Naive B cell (primary cell): ENCODE results near the gene PINLYP. TPM values are rescaled to one million over a fixed set of nuclear protein-coding genes. Genes with fewer than 3 reads are reported as not detected.
"Not testable (repeated sequence)": the region's sequence is repeated elsewhere in the genome, so short reads cannot be mapped to it uniquely, and the experiment has no call there.

ENCODE experiments used
- ATAC-seq, 2 donors: fragments of 150-1000 bp; cut with Tn5 transposase; 2 replicates each; pipeline ENCODE4 v1.10.0; 2021; ENCODE audit warnings: low read depth in 2 of 2, mild to moderate bottlenecking in 2 of 2, moderate library complexity in 2 of 2
- DNase-seq: peaks from one replicate; pipeline ENCODE4 v3.0.0; 2022
- H3K27ac Mint-ChIP-seq, 6 donors: one replicate each; pipeline ENCODE4 v1.8.0; 2020 to 2022; ENCODE audit warnings: mild to moderate bottlenecking in 6 of 6, mixed read lengths in 6 of 6, moderate library complexity in 5 of 6, inconsistent platforms in 2 of 6
- H3K27me3 Mint-ChIP-seq, 3 donors: one replicate each; pipeline ENCODE4 v1.8.0; 2021 to 2022; ENCODE audit warnings: mixed read lengths in 3 of 3, mild to moderate bottlenecking in 1 of 3
- H3K36me3 Mint-ChIP-seq, 2 donors: one replicate each; pipeline ENCODE4 v1.8.0; 2020 to 2022; ENCODE audit warnings: mixed read lengths in 2 of 2, inconsistent platforms in 1 of 2, mild to moderate bottlenecking in 1 of 2
- H3K4me1 Mint-ChIP-seq, 3 donors: one replicate each; pipeline ENCODE4 v1.8.0; 2020 to 2022; ENCODE audit warnings: mixed read lengths in 3 of 3, inconsistent platforms in 1 of 3, mild to moderate bottlenecking in 1 of 3, moderate library complexity in 1 of 3
- H3K4me3 Mint-ChIP-seq, 8 donors: one replicate each; pipeline ENCODE4 v1.8.0; 2020 to 2022; ENCODE audit warnings: mild to moderate bottlenecking in 8 of 8, mixed read lengths in 8 of 8, moderate library complexity in 8 of 8, inconsistent platforms in 2 of 8
- H3K9me3 Mint-ChIP-seq, 7 donors: one replicate each; pipeline ENCODE4 v1.8.0; 2020 to 2022; ENCODE audit warnings: mixed read lengths in 7 of 7, mild to moderate bottlenecking in 5 of 7, inconsistent platforms in 2 of 7, moderate library complexity in 1 of 7
- polyA plus RNA-seq, 6 donors: library from polyadenylated mRNA; unstranded; fragments of 300-500 nt; fragmentation: Illumina TruSeq; gene quantifications; one replicate each; pipeline ENCODE4 v1.2.3, GENCODE V29; 2021; ENCODE audit warnings: low read depth in 6 of 6

PINLYP gene
- polyA plus RNA-seq, 6 donors from 2014 or later: 1.1 to 2.6 (median 2.0) TPM; not detected in 1

DNA sequence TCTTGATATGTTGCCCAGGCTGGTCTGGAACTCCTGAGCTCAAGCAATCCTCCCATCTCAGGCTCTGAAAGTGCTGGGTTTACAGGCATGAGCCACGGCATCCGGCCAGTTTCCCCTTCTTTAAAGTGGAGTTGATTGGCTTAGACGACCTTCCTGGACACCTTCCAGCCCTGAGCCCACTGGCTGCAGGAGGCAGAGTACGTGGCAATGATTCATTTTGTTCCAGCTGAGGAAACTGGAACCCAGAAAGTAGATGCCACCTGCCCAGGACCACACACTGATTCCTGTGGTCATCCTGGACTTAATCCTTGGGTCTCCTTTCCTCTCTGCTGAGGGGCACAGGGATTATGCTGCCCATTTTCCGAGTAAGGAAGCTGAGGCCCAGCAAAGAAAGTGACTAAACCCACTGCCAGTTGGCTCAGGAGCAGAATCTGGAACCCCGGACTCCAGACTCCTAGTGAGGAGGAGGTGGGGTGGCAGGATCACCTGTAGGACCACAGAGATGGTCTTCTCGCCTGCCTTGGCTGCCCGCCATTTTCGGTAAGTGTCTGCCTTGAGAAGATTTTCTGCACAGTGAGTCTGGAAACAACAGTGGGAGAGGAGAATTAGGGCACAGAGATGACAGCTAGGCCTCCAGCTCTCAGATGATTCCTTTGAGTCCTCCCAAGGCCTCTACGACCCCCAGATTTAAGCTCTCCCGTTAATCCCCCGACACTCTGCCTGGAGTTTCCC, 1.0 kb upstream of the PINLYP start:
- H3K27ac Mint-ChIP-seq: peak overlapping the region; percentile 97 to 99 (median 98)
- peak overlapping the region; percentile 97 to 99 (median 98) for H3K4me3 Mint-ChIP-seq
- H3K9me3 Mint-ChIP-seq: no peaks in the 10 kb centered on the region
- DNase-seq: no peak
- H3K4me1 Mint-ChIP-seq: peaks cover 49 to 65% (median 55%) of the 10 kb centered on the region in 3 donors
- no peaks in the 10 kb centered on the region for H3K27me3 Mint-ChIP-seq
- no peak for ATAC-seq
- peaks cover 0 to 8% of the 10 kb centered on the region in 2 donors for H3K36me3 Mint-ChIP-seq

DNA sequence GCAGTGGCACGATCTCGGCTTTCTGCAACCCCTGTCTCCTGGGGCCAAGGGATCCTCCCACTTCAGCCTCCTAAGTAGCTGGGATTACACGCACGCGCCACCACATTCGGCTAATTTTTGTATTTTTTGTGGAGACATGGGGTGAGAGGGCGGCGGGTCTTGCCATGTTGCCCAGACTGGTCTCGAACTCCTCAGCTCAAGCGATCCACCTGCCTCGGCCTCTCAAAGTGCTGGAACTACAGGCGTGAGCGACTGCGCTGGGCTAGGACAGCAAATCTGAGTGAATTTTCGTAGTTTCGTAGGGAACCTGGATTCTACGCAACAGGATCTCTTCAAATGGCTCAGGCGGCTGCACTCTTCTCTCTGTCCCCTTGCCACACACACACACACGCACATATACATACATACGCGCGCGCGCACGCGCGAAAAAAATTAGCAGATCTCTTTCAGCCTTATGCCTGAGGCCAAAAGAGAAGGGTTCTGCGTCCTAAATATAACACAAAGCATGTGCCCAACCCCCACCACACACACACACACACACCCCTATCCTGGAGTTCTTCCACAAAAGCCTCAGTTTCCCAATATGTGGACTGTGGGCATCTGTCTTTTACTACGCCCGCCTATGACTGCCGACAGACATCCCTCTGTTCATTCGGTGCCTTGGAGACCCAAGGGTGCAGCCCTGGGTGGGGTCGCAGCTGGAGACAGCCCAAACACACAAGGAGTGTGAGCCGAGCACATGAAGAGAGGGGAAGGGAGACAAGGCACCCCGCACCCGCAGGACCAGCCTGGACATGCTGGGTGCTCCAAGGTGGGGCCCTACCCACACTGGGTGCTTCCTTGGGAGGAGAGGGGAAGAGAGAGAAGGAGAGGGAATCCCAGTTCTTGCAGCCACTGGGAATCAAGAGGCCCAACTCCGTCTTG, 616 bp downstream of the PINLYP start:
- H3K36me3 Mint-ChIP-seq: peaks cover 0 to 8% of the 10 kb centered on the region in 2 donors
- H3K4me1 Mint-ChIP-seq: peaks cover 46 to 58% (median 47%) of the 10 kb centered on the region in 3 donors
- H3K27me3 Mint-ChIP-seq: no peaks in the 10 kb centered on the region
- DNase-seq (no peak), ATAC-seq (peak in 1 of 2 donors; percentile 1)
- H3K4me3 Mint-ChIP-seq: peak overlapping the region; percentile 61 to 99 (median 82)
- H3K27ac Mint-ChIP-seq: peak overlapping the region; percentile 65 to 99 (median 98)
- H3K9me3 Mint-ChIP-seq: no peaks in the 10 kb centered on the region

DNA sequence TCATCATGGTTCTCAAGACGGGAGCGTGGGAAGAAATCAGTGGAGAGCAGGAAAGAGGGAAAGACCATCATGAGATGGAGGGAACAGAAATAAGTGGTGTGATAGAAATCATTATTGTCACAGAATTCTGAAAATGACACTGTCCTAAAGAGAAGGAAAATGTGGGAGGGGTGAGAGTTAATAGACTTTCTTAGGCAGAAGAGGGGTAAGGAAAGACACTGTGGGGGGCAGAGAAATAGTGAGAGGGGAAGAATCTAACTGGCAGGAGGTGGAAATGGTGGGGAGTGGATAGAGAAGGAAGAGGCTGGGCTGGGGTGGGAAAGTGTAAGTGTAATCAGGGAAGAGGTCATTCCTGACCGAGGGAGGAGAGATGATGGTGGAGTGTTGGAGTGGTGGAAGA, 3.2 kb downstream of the PINLYP start:
- Mint-ChIP-seq H3K4me1 (peaks cover 42 to 62% (median 47%) of the 10 kb centered on the region in 3 donors), H3K36me3 (no peaks in the 10 kb centered on the region), H3K27ac (peak overlapping the region in 5 of 6 donors; percentile 29 to 75 (median 65)), H3K27me3 (no peaks in the 10 kb centered on the region), H3K4me3 (peak overlapping the region; percentile 38 to 90 (median 76)), H3K9me3 (no peaks in the 10 kb centered on the region)
- ATAC-seq (no peak), DNase-seq (no peak)

DNA sequence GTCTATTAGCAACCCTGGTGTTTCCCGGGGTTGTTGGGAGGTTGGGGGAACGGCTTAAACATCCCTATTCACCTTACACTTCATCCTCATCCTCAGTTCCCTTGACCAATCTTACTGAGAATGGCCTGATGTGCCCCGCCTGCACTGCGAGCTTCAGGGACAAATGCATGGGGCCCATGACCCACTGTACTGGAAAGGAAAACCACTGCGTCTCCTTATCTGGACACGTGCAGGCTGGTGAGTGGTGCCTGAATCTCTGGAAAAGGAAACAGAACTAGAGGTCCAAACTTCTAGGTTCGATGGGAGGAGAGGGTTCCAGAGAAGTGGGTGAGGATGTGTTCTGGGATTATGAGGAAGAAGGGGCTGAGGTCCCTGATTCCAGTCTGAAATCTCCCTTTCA, 5.9 kb downstream of the PINLYP start:
- Mint-ChIP-seq H3K4me1 (peaks cover 49 to 68% (median 57%) of the 10 kb centered on the region in 3 donors), H3K27ac (peak overlapping the region in 3 of 6 donors; percentile 27 to 90 (median 75)), H3K4me3 (peak overlapping the region in 3 of 8 donors; percentile 56 to 71 (median 64))

DNA sequence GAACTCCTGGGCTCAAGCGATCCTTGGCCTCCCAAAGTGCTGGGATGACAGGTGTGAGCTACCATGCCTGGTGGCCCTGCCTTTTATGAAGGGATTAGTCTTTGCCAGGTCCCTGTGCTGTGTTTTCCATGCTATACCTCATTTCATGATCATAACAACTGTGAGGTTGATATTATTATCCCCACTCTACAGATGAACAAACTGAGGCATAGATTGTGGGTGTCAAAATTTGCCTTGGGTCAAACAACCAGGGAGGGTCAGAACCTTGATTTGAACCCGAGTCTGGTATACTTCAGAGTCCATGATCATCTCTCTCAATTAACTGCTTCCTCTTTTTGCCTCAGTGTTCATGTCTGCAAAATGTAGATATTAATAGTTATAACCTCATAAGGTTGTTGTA, 6.9 kb downstream of the PINLYP start:
- DNase-seq: no peak
- Mint-ChIP-seq H3K27ac (peak overlapping the region in 1 of 6 donors; percentile 7), H3K9me3 (no peaks in the 10 kb centered on the region), H3K27me3 (no peaks in the 10 kb centered on the region), H3K4me1 (peaks cover 43 to 70% (median 56%) of the 10 kb centered on the region in 3 donors), H3K4me3 (peak overlapping the region in 2 of 8 donors; percentile 37 to 65), H3K36me3 (peaks cover 0 to 8% of the 10 kb centered on the region in 2 donors)
- ATAC-seq: no peak

More for the DNA sequence above, 5.9 kb downstream of the PINLYP start:
- DNase-seq (no peak), ATAC-seq (no peak)
- H3K9me3 Mint-ChIP-seq: no peaks in the 10 kb centered on the region
- no peaks in the 10 kb centered on the region for H3K27me3 Mint-ChIP-seq
- peaks cover 0 to 6% of the 10 kb centered on the region in 2 donors for H3K36me3 Mint-ChIP-seq

DNA sequence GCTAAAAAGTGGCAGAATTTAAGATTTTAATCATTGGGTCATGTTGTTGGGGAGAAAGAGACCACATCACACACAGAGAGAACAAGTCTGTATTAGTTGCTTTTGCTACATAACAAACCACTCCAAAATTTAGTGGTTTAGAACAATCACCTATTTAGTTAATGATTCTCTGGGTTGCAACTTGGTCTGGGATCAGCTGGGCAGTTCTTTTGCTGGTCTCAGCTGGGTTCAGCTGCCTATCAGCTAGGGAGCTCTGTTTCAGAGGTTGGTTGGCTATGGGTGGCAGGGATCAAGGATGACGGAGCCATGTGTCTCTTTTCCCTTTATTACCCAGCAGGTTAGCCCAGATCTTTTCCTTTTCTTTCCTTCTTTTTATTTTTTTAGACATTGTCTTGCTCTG, 8.9 kb downstream of the PINLYP start:
- Mint-ChIP-seq H3K9me3 (no peaks in the 10 kb centered on the region), H3K4me3 (peak overlapping the region; percentile 26 to 62 (median 44))

DNA sequence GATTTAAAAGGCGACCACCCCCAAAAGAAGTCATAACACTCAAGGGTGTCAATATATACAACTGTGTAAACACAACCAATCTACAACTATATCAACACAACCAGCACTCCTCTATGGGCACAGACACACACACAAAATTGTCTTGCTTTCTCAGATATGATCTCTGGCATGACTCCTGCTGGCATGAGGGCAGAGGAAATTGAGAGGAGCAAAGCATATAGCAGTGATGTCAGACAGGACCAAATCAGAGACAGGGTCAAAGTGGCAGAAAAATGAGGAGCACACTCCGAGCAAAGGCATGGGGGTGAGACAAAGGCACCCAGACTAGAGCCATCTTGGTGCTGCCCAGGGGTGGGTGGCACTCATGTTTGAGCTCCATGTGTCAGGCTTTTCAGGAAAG, 10.7 kb downstream of the PINLYP start:
- Mint-ChIP-seq H3K27ac (peak overlapping the region in 3 of 6 donors; percentile 10 to 69 (median 25)), H3K27me3 (no peaks in the 10 kb centered on the region), H3K36me3 (peaks cover 0 to 8% of the 10 kb centered on the region in 2 donors), H3K4me1 (peaks cover 37 to 77% (median 62%) of the 10 kb centered on the region in 3 donors), H3K9me3 (no peaks in the 10 kb centered on the region), H3K4me3 (peak overlapping the region in 2 of 8 donors; percentile 14 to 66)
- no peak for ATAC-seq
- DNase-seq: no peak

More for the DNA sequence above, 8.9 kb downstream of the PINLYP start:
- Mint-ChIP-seq H3K4me1 (peaks cover 36 to 70% (median 52%) of the 10 kb centered on the region in 3 donors), H3K36me3 (peaks cover 0 to 8% of the 10 kb centered on the region in 2 donors), H3K27me3 (no peaks in the 10 kb centered on the region), H3K27ac (peak overlapping the region; percentile 63 to 92 (median 89))
- no peak for DNase-seq
- ATAC-seq: no peak

DNA sequence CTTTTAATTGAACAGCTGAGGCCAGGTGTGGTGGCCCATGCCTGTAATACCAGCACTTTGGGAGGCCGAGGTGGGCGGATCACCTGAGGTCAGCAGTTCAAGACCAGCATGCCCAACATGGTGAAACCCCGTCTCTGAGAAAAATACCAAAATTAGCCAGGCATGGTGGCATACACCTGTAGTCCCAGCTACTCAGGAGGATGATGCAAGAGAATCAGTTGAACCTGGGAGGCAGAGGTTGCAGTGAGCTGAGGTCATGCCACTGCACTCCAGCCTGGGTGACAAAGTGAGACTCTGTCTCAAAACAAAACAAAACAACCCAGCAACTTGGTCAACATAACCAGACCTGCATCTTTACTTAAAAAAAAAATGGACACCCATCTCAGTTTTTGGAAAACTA, 11.4 kb downstream of the PINLYP start:
- H3K4me1 Mint-ChIP-seq: peaks cover 31 to 70% (median 55%) of the 10 kb centered on the region in 3 donors
- H3K9me3 Mint-ChIP-seq, DNase-seq, ATAC-seq, H3K4me3 Mint-ChIP-seq, H3K27me3 Mint-ChIP-seq, H3K36me3 Mint-ChIP-seq: not testable (repeated sequence)
- peak overlapping the region in 1 of 6 donors; percentile 11 for H3K27ac Mint-ChIP-seq

DNA sequence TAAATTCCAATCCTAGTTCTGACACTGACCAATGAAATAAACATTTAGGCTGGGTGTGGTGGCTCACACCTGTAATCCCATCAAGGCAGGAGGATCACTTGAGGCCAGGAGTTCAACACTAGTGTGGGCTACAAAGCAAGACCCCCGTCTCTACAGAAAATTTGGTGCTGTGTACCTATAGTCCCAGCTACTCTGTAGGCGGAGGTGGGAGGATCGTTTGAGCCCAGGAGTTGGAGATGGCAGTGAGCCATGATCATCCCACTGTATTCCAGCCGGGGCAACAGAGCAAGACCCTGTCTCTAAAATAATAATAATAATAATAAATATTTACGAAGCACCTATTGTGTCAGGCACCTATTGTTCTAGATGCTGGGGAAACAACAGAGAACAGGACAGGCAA, 13.7 kb downstream of the PINLYP start:
- peak overlapping the region in 4 of 8 donors; percentile 23 to 52 (median 46) for H3K4me3 Mint-ChIP-seq
- peak overlapping the region in 4 of 6 donors; percentile 86 to 92 (median 88) for H3K27ac Mint-ChIP-seq
- no peak for DNase-seq
- H3K27me3 Mint-ChIP-seq: no peaks in the 10 kb centered on the region
- no peaks in the 10 kb centered on the region for H3K9me3 Mint-ChIP-seq
- H3K36me3 Mint-ChIP-seq: peaks cover 0 to 8% of the 10 kb centered on the region in 2 donors
- ATAC-seq: no peak
- H3K4me1 Mint-ChIP-seq: peaks cover 42 to 63% (median 59%) of the 10 kb centered on the region in 3 donors

DNA sequence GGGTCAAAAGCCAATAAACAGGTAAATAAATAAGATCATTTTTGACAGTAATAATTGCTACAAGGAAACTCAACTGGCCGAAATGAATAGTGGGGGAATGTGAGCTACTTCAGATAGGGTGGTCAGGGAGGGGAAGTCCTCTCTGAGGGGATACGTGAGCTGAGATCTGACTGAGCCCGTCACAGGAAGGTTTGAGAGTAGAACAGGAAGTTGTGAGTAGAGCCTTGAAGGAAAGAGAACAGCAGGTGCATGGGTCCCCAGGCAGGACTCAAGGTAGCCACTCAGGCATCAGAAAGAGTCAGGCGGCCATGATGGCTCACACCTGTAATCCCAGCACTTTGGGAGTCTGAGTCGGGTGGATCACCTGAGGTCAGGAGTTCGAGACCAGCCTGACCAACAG, 14.1 kb downstream of the PINLYP start:
- Mint-ChIP-seq H3K36me3 (peaks cover 0 to 8% of the 10 kb centered on the region in 2 donors), H3K27me3 (no peaks in the 10 kb centered on the region), H3K9me3 (no peaks in the 10 kb centered on the region), H3K27ac (peak overlapping the region; percentile 57 to 92 (median 86)), H3K4me1 (peaks cover 39 to 59% (median 55%) of the 10 kb centered on the region in 3 donors), H3K4me3 (peak overlapping the region in 5 of 8 donors; percentile 23 to 52 (median 45))
- DNase-seq (peak; percentile 25), ATAC-seq (peak; percentile 80)

DNA sequence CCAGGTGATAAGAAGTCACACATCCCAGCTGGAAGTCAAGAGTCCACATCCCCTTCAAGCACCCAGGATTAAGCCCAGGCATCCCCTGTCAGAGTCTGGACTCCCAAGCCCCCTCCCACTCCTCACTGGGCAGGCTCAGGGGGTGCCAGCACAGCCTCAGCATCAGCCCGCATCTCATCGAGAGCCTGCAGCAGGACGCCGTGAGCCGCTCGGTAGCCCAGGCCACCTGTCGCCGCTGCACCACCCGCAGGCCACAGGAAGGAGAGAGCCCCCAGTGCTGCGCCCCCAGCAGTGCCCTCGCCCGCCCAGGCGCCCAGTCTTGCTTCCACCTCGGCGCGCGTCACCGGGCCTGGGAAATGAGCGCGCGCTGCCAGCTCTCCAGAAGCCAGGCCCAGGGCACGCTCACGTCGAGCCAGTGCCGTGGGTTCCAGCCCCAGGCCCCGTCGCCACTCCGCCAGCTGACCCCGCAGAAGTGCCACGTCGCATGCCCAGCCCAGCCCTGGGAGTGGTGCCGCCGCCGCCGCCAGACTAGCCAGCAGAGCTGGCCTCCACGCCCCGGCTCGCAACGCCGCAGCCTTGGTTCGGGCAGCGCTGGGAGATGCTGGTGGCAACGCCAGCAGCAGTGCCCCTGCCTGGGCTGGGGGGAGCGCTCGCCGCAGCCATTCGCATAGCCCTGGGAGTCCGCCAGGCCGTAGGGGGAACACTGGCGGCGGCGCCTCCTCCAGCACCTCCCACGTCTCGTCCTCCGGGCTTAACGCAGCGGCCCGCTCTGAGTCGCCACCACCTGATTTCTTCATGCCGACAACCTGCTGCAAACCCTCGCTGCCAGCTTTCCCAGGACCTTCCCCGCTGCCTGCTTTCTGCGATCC, 16.5 kb downstream of the PINLYP start:
- peak overlapping the region in 1 of 8 donors; percentile 29 for H3K4me3 Mint-ChIP-seq

DNA sequence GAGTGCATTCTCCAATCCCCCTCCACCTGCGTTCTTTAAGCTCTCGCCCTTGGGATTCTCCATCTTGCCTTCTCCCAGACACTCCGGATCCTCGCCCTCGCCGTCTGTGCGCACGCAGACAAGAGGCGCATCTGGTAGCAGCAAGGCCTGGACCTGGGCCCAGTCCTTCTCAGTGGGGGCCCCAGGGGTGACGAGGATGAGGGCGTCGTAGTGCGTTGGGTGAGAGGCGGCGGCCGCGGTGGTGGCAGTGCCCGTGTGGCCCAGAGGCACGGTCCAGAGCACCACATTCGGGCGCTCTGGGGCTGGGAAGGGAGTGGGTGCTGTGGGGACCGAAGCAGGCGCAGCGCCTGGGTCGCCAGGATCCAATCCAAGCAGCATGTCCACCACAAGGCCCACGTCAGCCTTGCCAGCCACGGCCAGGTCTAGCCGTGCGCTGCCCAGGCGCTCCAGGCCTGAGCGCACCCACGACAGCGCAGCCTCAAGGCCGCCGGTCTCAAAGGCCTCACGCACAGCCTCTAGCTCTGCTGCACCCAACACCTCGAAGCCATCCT, 17.3 kb downstream of the PINLYP start:
- no peak for ATAC-seq
- H3K9me3 Mint-ChIP-seq: no peaks in the 10 kb centered on the region
- H3K4me3 Mint-ChIP-seq: peak overlapping the region in 4 of 8 donors; percentile 5 to 85 (median 60)
- no peaks in the 10 kb centered on the region for H3K27me3 Mint-ChIP-seq
- no peak for DNase-seq
- peak overlapping the region in 4 of 6 donors; percentile 67 to 96 (median 84) for H3K27ac Mint-ChIP-seq
- peaks cover 50 to 67% (median 64%) of the 10 kb centered on the region in 3 donors for H3K4me1 Mint-ChIP-seq
- no peaks in the 10 kb centered on the region for H3K36me3 Mint-ChIP-seq

More for the DNA sequence above, 16.5 kb downstream of the PINLYP start:
- no peaks in the 10 kb centered on the region for H3K36me3 Mint-ChIP-seq
- no peaks in the 10 kb centered on the region for H3K9me3 Mint-ChIP-seq
- DNase-seq (no peak), ATAC-seq (no peak)
- H3K4me1 Mint-ChIP-seq: peaks cover 43 to 60% (median 56%) of the 10 kb centered on the region in 3 donors
- H3K27ac Mint-ChIP-seq: peak overlapping the region in 4 of 6 donors; percentile 62 to 96 (median 76)
- H3K27me3 Mint-ChIP-seq: no peaks in the 10 kb centered on the region
